Measurements from ENCODE around the gene PTGDR2.

DNA sequence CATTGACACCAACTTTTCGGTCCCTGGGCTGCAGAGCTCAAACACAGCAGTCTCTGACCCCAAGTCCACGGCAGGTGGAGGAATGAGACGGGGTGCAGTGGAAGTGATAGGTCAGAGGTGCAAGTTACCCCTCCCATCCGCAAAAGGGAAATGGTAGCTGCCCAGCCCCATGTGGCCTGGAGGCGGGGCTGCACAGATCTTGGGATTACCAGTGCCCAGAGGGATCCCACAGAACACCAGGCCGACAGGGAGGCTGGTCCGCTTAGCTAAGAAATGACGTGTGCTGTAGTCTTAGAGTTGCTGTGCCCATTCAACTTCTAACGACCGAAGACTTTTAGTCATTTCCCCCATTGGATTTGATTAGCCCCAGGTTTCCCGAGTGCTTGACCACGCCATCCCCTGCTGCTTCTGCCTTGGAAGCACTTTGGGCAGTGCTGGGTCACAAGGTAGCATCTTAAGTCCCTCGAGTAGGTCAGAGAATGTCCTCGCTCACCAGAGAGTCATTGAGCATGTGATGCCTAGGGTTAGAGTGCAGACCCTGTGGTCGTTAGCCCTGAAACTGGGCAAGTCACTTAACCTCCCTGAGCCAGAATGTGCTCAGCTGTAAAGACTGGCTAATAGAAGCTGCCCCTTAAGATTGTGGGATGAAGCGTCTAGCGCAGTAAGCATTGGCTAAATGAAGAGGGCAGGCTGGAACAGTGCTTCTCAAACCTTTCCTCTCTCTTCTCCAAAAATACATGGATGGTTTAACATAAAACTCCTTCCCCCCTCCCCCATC, 4.2 kb downstream of the PTGDR2 start:
- TF ChIP-seq, protein P1, sequence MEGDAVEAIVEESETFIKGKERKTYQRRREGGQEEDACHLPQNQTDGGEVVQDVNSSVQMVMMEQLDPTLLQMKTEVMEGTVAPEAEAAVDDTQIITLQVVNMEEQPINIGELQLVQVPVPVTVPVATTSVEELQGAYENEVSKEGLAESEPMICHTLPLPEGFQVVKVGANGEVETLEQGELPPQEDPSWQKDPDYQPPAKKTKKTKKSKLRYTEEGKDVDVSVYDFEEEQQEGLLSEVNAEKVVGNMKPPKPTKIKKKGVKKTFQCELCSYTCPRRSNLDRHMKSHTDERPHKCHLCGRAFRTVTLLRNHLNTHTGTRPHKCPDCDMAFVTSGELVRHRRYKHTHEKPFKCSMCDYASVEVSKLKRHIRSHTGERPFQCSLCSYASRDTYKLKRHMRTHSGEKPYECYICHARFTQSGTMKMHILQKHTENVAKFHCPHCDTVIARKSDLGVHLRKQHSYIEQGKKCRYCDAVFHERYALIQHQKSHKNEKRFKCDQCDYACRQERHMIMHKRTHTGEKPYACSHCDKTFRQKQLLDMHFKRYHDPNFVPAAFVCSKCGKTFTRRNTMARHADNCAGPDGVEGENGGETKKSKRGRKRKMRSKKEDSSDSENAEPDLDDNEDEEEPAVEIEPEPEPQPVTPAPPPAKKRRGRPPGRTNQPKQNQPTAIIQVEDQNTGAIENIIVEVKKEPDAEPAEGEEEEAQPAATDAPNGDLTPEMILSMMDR (IDR thresholded peaks at IDR 0.05) = no peak
- TF ChIP-seq POLR2A (IDR thresholded peaks at IDR 0.05) = no peak

All from ovary (tissue), 3 donors.